GM23248 (cell line): Measurements from ENCODE around the gene ZNF597. TPM values are rescaled to one million over a fixed set of nuclear protein-coding genes. Genes with fewer than 3 reads are reported as not detected.

Source experiments
- DNase-seq: peaks from one replicate; pipeline ENCODE4 v3.0.0-alpha.2; 2015
- H2AFZ ChIP-seq: fragments of 200-600 bp; sonication (generic); 2 replicates; pipeline ENCODE4 v1.6.1; 2016; ENCODE audit warnings: antibody characterized with exemption
- H3F3A ChIP-seq: fragments of 200-600 bp; sonication (generic); 2 replicates; pipeline ENCODE4 v1.6.1; 2016; ENCODE audit warnings: mild to moderate bottlenecking, antibody characterized with exemption, mixed run types; ENCODE audit not compliant: insufficient read depth
- H3K27ac ChIP-seq: fragments of 200-600 bp; sonication (generic); 2 replicates; pipeline ENCODE4 v1.5.1; 2016; ENCODE audit warnings: mild to moderate bottlenecking
- H3K27me3 ChIP-seq: fragments of 200-600 bp; sonication (generic); replicated peaks from 2 replicates; pipeline ENCODE4 v1.6.1; 2016; ENCODE audit warnings: mild to moderate bottlenecking; ENCODE audit not compliant: insufficient read depth
- H3K36me3 ChIP-seq: fragments of 200-600 bp; sonication (generic); 2 replicates; pipeline ENCODE4 v1.6.1; 2016; ENCODE audit warnings: low read depth, mild to moderate bottlenecking
- H3K4me1 ChIP-seq: fragments of 200-600 bp; sonication (generic); 2 replicates; pipeline ENCODE4 v1.6.1; 2016; ENCODE audit warnings: mild to moderate bottlenecking; ENCODE audit not compliant: insufficient read depth
- H3K4me2 ChIP-seq: fragments of 200-600 bp; sonication (generic); one replicate; pipeline ENCODE4 v1.6.1; 2016; ENCODE audit warnings: mild to moderate bottlenecking; ENCODE audit not compliant: unreplicated experiment
- H3K4me3 ChIP-seq: fragments of 200-600 bp; sonication (generic); 2 replicates; pipeline ENCODE4 v1.5.1; 2016; ENCODE audit warnings: mild to moderate bottlenecking
- H3K79me2 ChIP-seq: fragments of 200-600 bp; sonication (generic); 2 replicates; pipeline ENCODE4 v1.6.1; 2016; ENCODE audit warnings: mild to moderate bottlenecking; ENCODE audit not compliant: insufficient read depth
- H3K9ac ChIP-seq: fragments of 200-600 bp; sonication (generic); 2 replicates; pipeline ENCODE4 v1.6.1; 2016; ENCODE audit warnings: mild to moderate bottlenecking
- H3K9me2 ChIP-seq: fragments of 200-600 bp; sonication (generic); 2 replicates; pipeline ENCODE4 v1.6.1; 2016; ENCODE audit warnings: mixed run types, mild to moderate bottlenecking, moderate library complexity; ENCODE audit not compliant: insufficient read depth
- H3K9me3 ChIP-seq: fragments of 200-600 bp; sonication (generic); one replicate; pipeline ENCODE4 v1.6.1; 2017; ENCODE audit warnings: low read depth
- H4K20me1 ChIP-seq: fragments of 200-600 bp; sonication (generic); 2 replicates; pipeline ENCODE4 v1.6.0; 2016; ENCODE audit not compliant: insufficient read depth
- EZH2 ChIP-seq: fragments of 200-600 bp; sonication (generic); IDR thresholded peaks from 2 replicates; pipeline ENCODE4 v1.6.1; 2018; ENCODE audit warnings: antibody characterized with exemption, mild to moderate bottlenecking; ENCODE audit not compliant: insufficient read depth, poor library complexity, severe bottlenecking
- EZH2phosphoT487 ChIP-seq: fragments of 200-600 bp; sonication (generic); IDR thresholded peaks from 2 replicates; pipeline ENCODE4 v1.6.1; 2018; ENCODE audit warnings: antibody characterized with exemption, moderate library complexity, mild to moderate bottlenecking, low read depth; ENCODE audit not compliant: insufficient read depth
- WGBS, 2 experiments: methylation state at CpG; one replicate each; pipeline ENCODE4 v1.1.6; 2015 to 2017; ENCODE audit warnings: low lambda C conversion rate in 2 of 2, low coverage in 1 of 2; ENCODE audit errors: missing lambda C conversion rate in 2 of 2; 5-methylcytosine and 5-hydroxymethylcytosine counted together
- in situ Hi-C: fragments of 300-500 bp; cut with MboI; formaldehyde crosslinking; loops from 2 replicates; pipeline ENCODE4 v1.15.0; 2020
- polyA plus RNA-seq: library from polyadenylated mRNA; unstranded; fragments of >200 nt; fragmentation: Nextera tagmentation; extraction: Ambion mirVana; gene quantifications from 2 replicates; pipeline ENCODE4 v1.2.1, GENCODE V29; 2016
- total RNA-seq: library from RNA; depleted of rRNA; stranded (reverse); fragments of >200 nt; shearing (Covaris generic); gene quantifications from 2 replicates; pipeline ENCODE4 v1.2.3, GENCODE V29; 2014

The ZNF597 gene
- total and polyA plus RNA-seq, 2 experiments from 2014 or later: 2.2 to 3.2 TPM

GRCh38 chr16:3468501-3468900 is 25.2 kb upstream of the ZNF597 start:
- H3K9me3 ChIP-seq: no peaks in the 10 kb centered on the region
- no peak overlapping the region for H3K4me3 ChIP-seq
- H3K9ac ChIP-seq: no peak overlapping the region
- no peaks in the 10 kb centered on the region for H3K27me3 ChIP-seq
- peaks cover 3% of the 10 kb centered on the region for H4K20me1 ChIP-seq
- H3K79me2 ChIP-seq: peaks cover 100% of the 10 kb centered on the region
- H3K9me2 ChIP-seq: no peaks in the 10 kb centered on the region
- in situ Hi-C loops: no loop called here
- peaks cover 14% of the 10 kb centered on the region; the same call in 1 of the 2 replicates for H3F3A ChIP-seq
- peaks cover 15% of the 10 kb centered on the region for H3K4me1 ChIP-seq
- TF ChIP-seq EZH2phosphoT487 (no peak), EZH2 (no peak)
- no peak overlapping the region for H3K27ac ChIP-seq
- no peak for DNase-seq
- H2AFZ ChIP-seq: no peak overlapping the region
- H3K36me3 ChIP-seq: no peaks in the 10 kb centered on the region
- no peak overlapping the region for H3K4me2 ChIP-seq
- WGBS, 2 experiments: 66 to 67% methylated on average over 15 of the region's 15 CpGs

DNA sequence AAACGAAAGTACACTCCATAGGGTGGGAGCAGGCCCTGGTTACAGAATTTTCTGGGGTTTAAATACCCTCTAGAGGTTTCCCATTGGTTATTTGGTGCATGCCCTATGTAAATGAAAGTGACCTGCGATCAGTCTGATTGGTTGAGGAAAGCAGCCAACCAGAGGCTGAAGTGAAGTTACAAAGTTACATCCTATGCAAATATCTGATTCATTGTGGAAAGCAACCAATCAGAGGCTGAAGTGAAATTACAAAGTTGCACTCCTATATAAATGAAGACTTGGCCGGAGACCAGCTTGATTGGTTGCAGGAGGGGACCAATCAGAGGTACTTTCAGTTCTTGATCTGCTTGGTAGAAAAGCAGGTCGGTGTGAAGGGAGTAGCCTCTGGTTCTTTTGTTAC is 24.6 kb upstream of the ZNF597 start:
- H3K27ac ChIP-seq: no peak overlapping the region
- peak; percentile 43 for DNase-seq
- TF ChIP-seq EZH2 (no peak), EZH2phosphoT487 (no peak)
- 56 to 58% methylated on average over 4 of the region's 4 CpGs for WGBS, 2 experiments
- peaks cover 9% of the 10 kb centered on the region; the same call in 1 of the 2 replicates for H3F3A ChIP-seq
- no peak overlapping the region for H2AFZ ChIP-seq
- H3K9me2 ChIP-seq: no peaks in the 10 kb centered on the region
- H3K9ac ChIP-seq: no peak overlapping the region
- in situ Hi-C loops: no loop called here
- H3K27me3 ChIP-seq: no peaks in the 10 kb centered on the region
- H4K20me1 ChIP-seq: peaks cover 6% of the 10 kb centered on the region
- H3K4me3 ChIP-seq: no peak overlapping the region
- no peak overlapping the region for H3K4me2 ChIP-seq
- peaks cover 9% of the 10 kb centered on the region for H3K4me1 ChIP-seq
- peaks cover 1% of the 10 kb centered on the region; the same call in 1 of the 2 replicates for H3K36me3 ChIP-seq
- no peaks in the 10 kb centered on the region for H3K9me3 ChIP-seq
- H3K79me2 ChIP-seq: peaks cover 100% of the 10 kb centered on the region

- DNase-seq: no peak
- 96 to 97% methylated on average over 8 of the region's 8 CpGs for whole genome bisulfite sequencing, 2 experiments
- Histone ChIP-seq H3F3A (peaks cover 3% of the 10 kb centered on the region; the same call in 1 of the 2 replicates), H3K36me3 (peaks cover 3% of the 10 kb centered on the region; the same call in 1 of the 2 replicates), H4K20me1 (peaks cover 6% of the 10 kb centered on the region), H3K9ac (no peak overlapping the region), H3K9me3 (no peaks in the 10 kb centered on the region), H3K79me2 (peaks cover 100% of the 10 kb centered on the region), H3K4me2 (no peak overlapping the region), H3K4me3 (no peak overlapping the region), H3K9me2 (no peaks in the 10 kb centered on the region), H2AFZ (no peak overlapping the region), H3K27me3 (no peaks in the 10 kb centered on the region), H3K4me1 (peaks cover 1% of the 10 kb centered on the region; the same call in 1 of the 2 replicates), H3K27ac (no peak overlapping the region)
- in situ Hi-C loops: no loop called here
- TF ChIP-seq EZH2 (no peak), EZH2phosphoT487 (no peak)
These were observed 23.9 kb upstream of the ZNF597 start for GRCh38 chr16:3467182-3467581.

DNA sequence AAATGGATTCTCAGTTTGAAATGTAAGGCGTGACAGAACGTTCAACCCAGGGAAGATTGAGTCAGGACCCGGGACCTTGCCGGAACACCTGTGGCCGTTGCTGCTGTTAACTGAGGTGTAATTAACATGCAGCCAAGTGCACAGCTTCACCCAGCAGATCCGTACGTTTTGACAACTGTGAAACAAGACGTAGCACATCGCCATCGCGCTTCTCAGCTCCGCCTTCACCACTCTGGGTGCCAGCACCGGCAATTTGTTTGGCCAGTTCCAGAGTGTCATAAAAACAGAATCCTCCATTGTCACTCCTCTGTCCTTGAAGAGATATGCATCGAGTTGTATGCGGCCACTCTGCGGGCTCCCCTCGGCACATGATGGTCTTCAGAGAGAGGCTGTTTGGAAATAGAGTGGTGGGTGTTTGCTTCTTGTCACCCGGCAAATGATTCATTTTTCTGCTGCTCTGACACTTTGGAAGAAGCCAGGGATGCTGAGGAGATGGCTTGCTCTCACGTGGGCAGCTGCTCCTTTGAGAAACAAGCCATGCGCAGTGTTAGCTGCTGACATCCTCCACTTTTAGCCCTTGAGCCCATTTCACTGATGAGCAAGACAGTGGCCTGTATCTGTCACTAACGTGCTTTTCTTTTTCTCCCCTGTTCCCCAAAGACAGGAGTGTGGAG is 22.7 kb upstream of the ZNF597 start:
- H4K20me1 ChIP-seq: peaks cover 6% of the 10 kb centered on the region
- in situ Hi-C loops: no loop called here
- no peak overlapping the region for H3K4me2 ChIP-seq
- H3K27me3 ChIP-seq: no peaks in the 10 kb centered on the region
- WGBS, 2 experiments: 92 to 93% methylated on average over 21 of the region's 21 CpGs
- no peak overlapping the region for H2AFZ ChIP-seq
- peaks cover 3% of the 10 kb centered on the region; the same call in 1 of the 2 replicates for H3K36me3 ChIP-seq
- TF ChIP-seq EZH2phosphoT487: no peak
- TF ChIP-seq EZH2: no peak
- no peak overlapping the region for H3K27ac ChIP-seq
- no peaks in the 10 kb centered on the region for H3K4me1 ChIP-seq
- H3K79me2 ChIP-seq: peaks cover 100% of the 10 kb centered on the region
- no peaks in the 10 kb centered on the region for H3K9me3 ChIP-seq
- no peak overlapping the region for H3K4me3 ChIP-seq
- no peaks in the 10 kb centered on the region for H3K9me2 ChIP-seq
- no peaks in the 10 kb centered on the region for H3F3A ChIP-seq
- H3K9ac ChIP-seq: no peak overlapping the region
- DNase-seq: no peak
